Stimulated activated CD8-positive, alpha-beta memory T cell treated with anti-CD3 and anti-CD28 coated beads, Interleukin-2, amount 100 ng/mL, for 48 hours (primary cell): Measurements from ENCODE around the gene CPNE2.
"Not testable (repeated sequence)": the region's sequence is repeated elsewhere in the genome, so short reads cannot be mapped to it uniquely, and the experiment has no call there.

Source experiments
- DNase-seq, 2 donors: peaks; one replicate each; pipeline ENCODE4 v3.0.0-alpha.2; 2020; ENCODE audit warnings: low read depth in 2 of 2

Gene CPNE2

DNA sequence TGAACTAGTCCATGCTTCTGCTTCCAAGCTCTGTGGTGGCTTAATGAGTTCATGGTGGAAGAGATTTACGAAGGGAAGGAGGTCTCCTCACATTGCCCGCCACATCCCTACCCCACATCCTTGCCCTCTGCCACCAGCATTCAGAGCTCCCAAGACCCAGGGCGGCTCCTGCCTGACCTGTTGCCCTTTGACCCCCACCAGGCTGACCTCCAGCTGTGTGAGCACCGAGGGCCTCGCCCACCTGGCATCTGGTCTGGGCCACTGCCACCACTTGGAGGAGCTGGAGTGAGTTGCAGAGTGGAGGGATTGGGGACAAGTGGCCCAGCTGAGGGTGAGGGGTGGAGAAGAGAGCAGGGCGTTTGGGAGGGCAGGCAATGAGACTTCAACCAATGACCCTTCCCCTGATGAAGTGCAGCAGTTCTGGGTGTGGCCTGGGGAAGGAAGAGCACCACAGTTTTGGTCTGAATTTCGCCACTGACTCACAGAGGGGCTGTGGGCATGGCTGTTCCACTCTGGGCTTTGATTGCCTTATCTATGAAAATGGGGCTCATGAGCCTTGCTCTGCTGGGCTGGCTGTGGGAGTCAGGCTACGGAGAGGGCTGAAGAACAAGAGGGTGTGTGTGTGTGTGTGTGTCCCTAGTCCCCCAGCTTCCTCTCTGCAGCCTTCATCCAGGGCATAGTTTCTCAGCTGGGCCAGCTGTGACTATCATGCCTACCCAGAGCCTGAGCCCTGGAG, 22.6 kb upstream of the CPNE2 start:
- DNase-seq = no peak

DNA sequence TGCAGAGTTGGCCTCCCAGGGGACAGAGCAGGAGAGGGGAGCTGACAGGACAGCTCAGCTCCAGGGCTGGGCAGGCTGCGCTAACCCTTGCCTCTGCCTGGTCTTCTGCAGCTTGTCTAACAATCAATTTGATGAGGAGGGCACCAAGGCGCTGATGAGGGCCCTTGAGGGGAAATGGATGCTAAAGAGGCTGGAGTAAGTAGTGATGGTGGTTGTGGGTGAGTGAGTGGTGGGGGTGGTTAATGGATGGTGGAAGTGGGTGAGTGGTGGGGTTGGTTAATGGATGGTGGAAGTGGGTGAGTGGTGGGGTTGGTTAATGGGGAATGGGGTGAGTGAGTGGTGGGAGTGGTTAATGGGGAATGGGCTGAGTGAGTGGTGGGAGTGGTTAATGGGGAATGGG, 22.0 kb upstream of the CPNE2 start:
- no peak for DNase-seq

DNA sequence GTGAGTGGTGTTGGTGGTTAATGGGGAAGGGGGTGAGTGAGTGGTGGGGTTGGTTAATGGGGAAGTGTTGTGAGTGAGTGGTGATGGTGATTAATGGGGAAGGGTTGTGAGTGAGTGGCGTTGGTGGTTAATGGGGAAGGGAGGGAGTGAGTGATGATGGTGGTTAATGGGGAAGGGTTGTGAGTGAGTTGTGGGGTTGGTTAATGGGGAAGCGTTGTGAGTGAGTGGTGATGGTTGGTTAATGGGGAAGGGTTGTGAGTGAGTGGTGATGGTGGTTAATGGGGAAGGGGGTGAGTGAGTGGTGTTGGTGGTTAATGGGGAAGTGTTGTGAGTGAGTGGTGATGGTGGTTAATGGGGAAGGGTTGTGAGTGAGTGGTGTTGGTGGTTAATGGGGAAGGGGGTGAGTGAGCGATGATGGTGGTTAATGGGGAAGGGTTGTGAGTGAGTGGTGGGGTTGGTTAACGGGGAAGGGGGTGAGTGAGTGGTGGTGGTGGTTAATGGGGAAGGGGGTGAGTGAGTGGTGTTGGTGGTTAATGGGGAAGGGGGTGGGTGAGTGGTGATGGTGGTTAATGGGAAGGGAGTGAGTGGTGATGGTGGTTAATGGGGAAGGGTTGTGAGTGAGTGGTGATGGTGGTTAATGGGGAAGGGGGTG, 21.2 kb upstream of the CPNE2 start:
- DNase-seq = not testable (repeated sequence)

DNA sequence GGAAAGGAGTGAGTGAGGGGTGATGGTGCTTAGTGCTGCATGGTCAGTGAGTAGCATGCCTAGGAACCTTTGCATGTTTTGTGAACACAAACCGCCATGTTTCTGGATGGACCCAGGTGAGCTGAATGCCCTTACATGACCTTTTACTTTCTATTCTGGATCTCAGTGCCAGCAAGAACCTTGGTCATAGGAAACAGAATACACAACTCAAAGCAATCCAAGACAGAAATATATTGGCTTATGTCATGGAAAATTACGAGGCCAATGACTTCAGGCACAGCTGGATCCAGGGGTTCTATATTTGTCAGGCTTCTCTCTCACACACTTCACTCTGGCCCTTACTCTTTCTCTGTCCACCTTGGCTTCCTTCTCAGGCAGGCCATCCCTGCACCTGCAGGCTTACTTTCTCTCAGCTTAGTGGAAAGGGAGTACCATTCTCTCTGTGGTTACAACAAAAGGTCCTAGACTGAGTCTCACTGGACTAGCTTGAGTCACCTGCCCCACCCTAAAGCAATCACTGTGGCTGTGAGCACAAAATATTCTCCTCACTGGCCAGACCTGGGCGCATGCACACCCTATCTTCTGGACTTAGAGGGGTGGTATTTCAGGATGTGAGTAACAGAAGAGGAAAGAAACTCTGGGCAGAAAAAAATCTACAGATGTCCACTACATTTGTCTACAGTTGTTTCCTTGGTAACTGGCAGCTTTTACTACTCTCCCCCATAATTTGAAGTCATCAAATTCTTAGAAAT, 20.4 kb upstream of the CPNE2 start:
- no peak for DNase-seq

DNA sequence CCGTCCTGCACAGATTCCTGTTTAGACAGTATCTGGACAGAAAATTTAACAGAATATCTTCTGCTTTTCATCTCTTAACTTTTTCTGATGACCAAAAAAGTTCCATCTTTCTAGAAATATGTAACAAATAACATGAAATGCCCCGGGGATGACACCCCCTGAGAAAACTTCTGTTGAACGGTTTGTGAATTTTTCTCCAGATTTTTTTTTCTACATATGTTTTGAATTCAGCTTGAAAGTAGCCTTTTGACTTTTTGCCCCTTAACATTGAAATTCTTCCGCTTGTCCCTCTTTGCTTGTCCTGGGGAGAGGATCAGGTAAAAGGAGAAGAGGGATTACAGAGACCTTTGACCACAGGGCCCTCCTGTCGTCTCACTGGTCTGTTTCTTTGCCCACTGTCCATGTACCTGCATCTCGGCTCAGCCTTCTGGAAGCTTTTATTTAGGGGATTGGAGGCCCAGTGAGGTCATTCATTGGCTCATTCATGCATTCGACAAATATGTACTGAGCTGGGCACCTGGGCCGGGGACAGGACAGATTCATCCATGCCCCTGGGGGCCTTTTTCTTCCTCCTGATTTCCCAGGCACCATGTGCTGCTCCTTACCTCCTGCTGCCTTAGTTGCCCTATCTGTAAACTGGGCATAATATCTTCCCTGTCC, 19.6 kb upstream of the CPNE2 start:
- DNase-seq = no peak

DNA sequence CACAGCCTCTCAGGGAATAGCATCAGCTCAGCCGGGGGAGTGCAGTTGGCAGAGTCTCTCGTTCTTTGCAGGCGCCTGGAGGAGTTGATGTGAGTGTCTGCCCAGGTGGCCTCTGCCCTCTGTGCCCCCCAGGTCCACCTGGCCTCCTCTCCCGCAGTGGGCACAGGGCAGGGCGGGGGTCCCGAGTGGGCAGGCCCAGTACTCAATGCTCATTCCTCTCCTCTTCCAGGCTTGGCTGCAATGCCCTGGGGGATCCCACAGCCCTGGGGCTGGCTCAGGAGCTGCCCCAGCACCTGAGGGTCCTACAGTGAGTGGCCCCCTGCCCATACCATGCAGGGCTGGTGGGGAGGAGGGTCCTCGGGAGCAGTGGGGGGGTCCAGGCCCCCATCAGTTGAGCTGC, 14.7 kb upstream of the CPNE2 start:
- DNase-seq = no peak

DNA sequence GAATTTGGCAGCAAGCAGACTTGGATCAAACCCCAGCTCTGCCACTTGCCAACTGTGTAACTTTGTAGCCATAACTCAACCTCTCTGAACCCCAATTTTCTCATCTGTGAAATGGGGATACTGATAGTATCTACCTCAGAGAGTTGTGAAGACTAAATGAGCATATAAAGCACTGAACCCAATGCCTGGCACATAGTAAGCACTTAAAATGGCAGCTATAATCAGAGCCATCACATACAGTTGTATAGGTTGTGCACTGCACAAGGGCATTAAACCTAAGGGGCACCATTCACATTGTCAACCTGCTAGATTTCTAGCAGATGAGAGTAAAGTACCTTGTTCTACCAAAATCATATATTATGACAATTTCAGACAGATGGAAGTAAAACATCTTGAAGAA, 10.6 kb upstream of the CPNE2 start:
- no peak for DNase-seq

DNA sequence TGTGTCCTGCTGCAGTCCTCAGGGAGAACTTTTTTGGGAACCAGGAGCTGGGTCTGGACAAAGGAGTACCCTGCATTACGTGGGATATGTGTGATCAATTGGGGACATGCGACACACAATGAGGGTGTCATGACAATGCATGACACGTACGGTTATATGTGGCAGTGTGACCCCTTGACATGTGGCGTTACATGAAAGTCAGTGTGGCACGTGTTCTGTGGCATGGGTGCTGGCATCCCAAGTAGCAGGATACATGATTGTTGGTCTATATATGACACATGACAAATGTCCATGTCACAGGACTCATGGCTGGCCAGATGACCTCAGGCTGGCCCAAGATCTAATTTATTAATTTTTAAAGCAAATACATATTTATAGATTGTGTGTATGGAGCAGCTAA, 9.7 kb upstream of the CPNE2 start:
- no peak for DNase-seq

DNA sequence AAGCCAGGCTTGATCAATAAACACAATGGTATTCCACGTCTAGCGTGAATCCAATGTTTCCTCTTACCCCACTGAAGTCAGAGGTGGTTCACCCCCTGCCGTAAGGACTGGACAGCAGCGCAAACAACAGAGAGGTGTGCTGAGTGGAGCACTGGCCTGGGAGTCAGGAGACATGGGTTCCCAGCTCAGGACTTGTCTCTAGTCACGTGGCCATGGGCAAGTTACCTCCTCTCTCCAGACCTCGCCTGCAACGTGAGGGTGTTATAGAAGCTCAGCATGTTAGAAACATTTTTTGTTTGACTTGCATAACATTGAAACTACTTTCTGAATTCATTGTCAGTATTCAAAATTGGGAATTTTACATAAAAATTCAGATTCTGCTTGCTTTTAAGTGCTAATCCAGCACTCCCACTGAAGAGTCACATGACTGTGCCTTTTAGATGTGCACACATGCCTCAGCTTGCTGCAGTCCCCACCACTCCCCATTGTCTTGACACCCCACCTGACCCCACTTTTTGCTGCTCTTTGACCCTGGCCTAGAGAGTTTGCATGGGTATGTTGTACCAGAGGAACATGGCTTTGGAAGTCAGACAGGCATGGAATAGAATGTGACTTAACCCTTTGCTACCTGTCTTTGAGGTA, 8.8 kb upstream of the CPNE2 start:
- DNase-seq = no peak

DNA sequence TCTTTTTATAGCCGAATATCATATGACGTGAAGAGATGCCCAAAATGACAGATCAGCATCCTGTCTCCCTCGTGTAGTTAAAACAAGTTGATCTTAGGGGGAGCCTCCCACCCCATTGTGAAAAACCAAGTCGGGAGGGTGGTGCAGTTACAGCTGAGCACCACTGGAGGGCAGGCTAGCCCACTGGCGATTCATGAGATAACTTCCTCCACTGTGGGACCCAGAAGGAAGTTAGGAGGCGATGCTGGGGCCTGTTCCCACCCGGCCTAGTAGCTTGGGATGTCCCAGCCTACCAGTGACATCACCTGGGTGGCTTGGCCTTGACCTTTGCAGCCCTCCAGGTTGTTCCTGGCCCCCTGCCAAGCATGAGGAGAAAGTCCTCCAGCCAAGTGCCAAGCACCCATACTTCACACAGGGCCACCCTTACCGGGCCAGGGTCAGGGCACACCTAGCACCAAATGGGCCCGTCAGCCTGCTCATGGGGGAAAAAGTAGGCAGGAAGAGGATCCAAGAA, 8.1 kb upstream of the CPNE2 start:
- DNase-seq = peak; percentile 41 to 53

DNA sequence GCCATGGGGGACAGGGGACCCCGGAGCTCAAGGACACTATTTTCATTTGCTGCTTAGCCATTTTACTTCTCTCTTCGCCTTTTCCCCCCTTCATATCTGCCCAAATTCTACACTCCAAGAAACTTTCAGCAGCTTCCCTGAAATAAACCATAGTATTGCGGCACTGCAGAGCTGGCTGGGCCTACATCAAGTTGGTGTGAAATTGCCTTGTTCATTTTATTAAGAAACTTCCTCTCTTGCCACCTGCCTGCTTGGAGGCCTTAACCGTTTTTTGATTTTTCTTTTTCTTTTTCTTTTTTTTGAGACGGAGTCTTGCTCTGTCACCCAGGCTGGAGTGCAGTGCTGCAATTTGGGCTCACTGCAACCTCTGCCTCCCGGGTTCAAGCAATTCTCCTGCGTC, 7.4 kb upstream of the CPNE2 start:
- no peak for DNase-seq

DNA sequence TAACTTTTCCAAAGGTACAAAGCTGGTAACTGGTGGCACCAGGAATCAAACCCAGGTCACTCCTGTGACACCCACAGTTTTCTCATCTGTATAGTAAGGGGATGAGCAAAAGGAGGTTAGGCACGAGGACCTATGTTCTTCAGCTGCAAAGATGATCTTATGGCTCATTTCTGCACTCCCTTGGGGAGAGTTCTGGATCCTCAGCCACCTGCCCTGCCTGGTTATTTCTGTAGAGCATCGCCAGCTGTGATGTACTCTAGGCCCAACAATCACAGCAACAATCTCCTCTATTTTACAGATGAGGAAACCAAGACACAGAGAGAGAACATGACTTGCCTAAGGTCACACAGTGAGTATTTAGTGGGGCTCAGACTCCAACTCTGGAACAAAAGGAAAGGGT, 5.4 kb upstream of the CPNE2 start:
- DNase-seq = no peak

DNA sequence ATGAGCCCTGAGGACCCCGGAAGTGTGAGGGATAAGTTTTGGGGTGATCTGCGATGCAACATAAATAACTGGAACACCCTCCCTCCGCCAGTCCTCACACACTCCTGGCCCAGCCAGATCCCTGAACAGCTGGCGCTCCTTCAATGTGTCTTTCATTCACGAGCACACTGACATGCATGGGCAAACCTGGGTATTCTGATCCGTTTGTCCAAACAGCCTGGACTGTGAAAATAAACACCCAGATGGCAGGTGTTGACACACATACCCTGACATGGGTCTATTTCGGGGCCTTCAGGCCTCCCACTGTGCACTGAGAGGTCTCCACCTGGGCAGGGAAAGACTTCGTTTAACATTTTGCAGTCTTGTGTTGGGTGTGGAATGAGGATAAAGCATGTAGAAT, 3.0 kb upstream of the CPNE2 start:
- DNase-seq = no peak

DNA sequence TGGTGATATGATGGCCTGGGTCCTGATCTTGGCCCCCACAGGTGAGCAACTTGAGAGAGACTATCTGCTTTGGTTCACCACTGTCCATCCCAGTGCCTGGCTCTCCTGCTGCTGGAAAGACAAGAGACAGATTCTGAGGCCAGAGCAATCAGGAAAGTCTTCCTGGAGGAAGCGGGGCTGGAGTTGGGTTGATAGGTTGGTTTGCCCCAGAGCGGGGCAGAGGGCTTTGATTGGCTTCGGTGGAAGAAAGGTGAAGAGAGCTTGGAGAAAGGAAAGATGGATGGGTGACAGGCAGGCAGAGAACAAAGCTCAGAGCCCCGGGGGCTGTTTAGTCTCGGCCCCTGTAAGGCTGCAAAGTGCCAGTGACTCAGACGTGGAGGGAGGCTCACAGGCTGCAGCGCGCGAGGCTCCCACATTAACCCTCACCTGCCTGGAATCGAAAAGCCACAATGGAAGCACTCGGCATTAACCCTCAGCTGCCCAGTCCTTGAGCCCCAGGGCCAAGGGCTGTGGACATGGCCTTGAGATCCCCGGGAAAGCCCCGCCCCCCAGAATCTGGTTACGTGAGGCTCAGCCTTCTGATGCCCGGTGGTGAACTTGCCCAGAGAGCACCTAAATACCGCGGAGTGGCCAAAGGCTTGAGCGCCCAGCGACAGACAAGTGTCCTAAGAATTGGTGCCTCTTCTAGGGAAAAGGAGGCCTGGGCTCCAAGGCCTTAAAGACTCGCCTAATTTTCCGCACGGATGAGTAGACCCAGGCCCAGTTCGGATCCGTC, 996 bp upstream of the CPNE2 start:
- DNase-seq = no peak

DNA sequence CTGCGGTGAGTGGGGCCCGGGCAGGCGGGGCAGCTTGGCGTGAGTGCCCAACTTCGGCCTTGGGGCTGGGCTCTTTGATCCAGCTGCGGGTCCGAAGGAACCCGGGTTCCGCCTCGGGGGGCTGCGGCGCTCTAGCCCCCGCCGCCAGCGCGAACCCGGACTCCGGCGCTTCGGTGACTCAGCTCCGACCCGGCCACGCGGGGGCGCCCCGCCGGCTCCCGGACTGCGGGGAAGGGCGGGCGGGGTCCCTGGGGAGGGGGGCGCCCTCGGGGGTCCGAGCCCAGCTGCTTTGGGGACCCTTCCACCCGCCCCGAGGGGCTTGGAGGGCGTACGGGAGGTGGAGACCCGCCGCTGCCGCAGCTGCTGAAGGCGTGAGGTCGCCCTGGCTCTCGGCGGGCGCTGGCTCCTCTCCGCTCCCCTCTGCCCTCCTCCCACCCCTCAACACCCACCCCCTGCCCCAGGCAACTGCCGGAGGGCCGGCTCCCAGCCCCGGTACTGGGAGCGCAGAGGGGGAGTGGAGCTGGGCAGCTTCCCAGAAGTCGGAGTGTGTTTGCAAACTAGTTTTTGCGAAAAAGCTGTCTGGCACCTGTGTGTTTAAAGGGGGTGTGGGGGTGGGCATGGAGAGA, 516 bp downstream of the CPNE2 start:
- peak; percentile 25 to 27 for DNase-seq

DNA sequence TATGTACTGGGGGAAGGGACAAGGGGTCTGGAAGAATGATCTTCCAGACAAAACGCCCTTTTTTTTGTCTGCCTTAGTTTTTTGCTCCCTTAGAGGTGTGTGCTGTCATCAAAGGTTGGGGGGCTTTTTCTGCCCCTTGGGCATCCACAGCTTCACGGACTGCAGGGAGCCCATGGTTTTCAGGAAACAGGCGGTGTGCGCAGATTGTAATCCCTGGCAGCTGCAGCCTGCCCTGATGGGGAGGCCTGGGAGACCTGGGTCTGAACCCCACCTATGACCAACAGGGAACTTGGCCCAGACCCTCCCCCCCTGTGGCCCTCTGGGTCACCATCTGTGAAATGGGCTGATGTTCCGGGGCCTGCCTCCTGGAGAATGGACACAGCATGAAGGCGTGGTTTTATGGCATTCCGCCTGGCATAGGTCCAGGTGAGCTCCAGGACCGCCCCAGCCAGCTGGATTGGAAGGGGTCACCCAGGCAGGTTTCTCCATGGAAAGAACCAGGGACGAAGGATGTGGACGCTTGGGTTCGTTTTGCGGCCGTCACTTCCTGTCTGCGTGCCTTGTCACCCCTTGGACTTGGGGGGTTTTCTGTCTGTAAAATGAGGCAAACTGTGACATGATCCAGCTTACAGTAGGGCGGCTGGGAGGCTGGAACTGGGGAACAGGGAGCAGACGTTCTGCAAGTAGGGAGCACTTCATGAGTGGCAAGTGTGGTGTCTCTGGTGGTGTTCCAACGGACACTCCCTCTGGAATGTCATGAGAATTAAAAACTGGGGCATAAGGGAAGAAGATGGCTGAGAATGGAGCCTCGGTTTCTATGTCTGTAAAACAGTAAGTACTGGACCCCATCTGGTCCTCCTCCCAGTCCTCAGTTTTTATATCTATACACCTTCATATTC, 1.5 kb downstream of the CPNE2 start:
- DNase-seq = no peak

DNA sequence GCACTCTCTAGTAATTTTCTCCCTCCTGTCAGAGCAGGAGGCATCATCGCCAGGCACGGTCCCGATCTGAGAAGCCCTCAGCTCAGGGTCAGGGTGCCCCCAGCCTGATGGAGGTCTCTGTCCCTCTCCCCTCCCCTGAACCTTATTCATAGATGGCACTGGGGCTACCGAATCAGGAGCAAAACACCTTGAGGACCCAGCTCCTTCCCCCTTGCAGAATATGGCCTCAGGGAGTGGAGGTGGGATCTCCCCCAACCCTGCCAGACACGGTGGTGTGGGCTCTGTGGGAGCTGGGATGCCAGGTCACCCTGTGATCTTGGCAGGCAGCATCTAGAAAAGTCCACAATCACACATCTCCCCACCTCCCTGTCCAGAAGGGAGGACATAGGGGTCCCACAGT, 2.5 kb downstream of the CPNE2 start:
- no peak for DNase-seq

DNA sequence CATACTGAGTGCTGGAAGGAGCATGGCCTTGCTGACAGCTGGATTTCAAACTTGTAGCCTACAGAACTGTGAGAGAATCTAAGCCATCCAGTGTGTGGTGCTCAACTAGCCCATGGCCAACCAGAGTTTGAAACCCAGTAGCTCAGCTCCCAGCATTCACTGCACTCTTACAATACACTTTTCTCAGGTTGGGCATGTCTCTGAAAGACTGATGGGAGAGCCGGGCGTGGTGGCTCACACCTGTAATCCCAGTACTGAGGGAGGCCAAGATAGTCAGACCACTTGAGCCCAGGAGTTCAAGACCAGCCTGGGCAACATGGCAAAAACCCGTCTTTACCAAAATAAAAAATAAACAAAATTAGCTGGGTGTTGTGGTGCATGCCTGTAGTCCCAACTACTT, 3.8 kb downstream of the CPNE2 start:
- DNase-seq = no peak

DNA sequence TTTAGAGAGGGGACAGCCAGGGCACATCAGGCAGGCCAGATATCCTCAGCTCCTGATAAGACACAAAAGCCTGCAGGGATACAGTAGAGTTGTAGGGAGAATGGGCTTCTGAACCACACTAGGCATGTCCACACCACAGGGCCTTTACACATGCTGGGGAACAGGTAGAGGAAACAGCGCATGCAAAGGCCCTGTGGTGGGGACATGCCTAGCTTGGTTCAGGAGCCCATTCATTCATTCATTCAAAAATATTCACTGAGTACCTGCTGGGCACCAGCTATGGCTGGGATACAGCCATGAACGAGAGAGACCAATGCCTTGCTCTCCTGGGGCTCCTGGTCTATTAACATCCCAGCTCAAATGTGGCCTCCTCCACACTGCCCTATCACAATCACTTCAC, 4.4 kb downstream of the CPNE2 start:
- DNase-seq = no peak
